Measurements from ENCODE around the gene YAF2.

The YAF2 gene

DNA sequence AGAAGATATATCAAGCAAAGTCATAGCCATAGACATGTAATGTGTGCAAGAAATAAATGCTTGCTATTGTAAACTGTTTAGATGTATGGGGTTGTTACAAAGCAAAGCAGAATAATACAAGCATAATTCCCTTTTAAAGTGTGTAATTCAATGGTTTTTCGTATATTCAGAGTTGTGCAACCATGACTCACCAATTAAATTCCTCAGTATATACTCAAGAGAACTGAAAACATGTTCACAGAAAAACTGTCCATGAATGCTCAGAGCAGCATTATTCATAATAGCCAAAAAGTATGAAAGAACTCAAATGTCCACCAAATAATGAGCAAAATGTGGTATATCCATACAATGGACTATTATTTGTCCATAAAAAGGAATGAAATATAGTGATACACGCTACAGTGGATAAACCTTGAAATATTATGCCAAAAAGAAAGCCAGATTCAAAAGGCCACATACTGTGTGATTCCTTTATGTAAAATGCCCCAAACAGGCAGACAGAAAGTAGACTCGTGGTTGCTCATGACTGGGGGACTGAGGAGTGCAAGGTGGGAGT is 102.7 kb downstream of the YAF2 start:
- Histone ChIP-seq H3K27ac (ENCODE audit: low read length) (no peak overlapping the region), H3K36me3 (ENCODE audit: insufficient read depth, low read depth, low read length) (no peaks in the 10 kb centered on the region), H3K4me1 (ENCODE audit: insufficient read depth, low read length) (no peaks in the 10 kb centered on the region), H3K9ac (ENCODE audit: low read depth, low read length) (no peak overlapping the region), H3K9me3 (ENCODE audit: insufficient read depth, low read depth, low read length) (no peaks in the 10 kb centered on the region), H3K4me3 (ENCODE audit: low read length) (no peak overlapping the region), H3K27me3 (ENCODE audit: insufficient read depth, low read length) (no peaks in the 10 kb centered on the region)

DNA sequence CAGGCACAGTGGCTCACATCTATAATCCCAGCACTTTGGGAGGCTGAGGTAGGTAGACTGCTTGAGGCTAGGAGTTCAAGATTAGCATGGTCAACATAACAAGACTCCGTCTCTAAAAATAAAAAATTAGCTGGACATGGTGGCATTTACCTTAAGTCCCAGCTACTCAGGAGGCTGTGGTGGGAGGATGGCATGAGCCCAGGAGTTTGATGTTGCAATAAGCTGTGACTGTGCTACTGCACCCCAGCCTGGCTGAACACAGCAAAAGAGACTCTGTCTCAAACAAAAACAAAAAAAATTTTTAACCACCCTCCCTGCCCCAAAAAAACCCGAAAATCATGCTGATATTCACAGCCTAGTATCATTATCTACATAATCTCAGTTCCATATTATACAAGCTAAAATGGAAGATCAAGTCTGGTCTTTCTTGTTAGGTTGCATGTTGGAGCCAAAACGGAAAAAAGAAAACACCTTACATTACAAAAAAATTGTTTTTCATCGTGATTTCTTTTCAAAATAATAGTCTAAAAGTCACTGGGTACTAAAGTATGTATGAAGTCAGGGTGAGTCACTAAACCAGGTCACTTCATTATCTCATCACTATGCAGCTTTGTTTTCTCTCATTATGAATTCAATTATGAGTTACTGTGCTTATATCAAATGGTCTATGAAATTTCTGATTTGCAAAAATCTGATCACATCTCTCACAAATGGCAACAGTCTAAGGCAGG is 107.2 kb downstream of the YAF2 start:
- no peaks in the 10 kb centered on the region for H3K36me3 ChIP-seq (ENCODE audit: insufficient read depth, low read depth, low read length)
- H3K4me3 ChIP-seq (ENCODE audit: low read length) = no peak overlapping the region
- no peaks in the 10 kb centered on the region; the same call in 1 of the 2 replicates for H3K4me1 ChIP-seq (ENCODE audit: insufficient read depth, low read length)
- H3K27ac ChIP-seq (ENCODE audit: low read length) = no peak overlapping the region
- H3K27me3 ChIP-seq (ENCODE audit: insufficient read depth, low read length) = no peaks in the 10 kb centered on the region
- H3K9me3 ChIP-seq (ENCODE audit: insufficient read depth, low read depth, low read length) = no peaks in the 10 kb centered on the region
- no peak overlapping the region for H3K9ac ChIP-seq (ENCODE audit: low read depth, low read length)

DNA sequence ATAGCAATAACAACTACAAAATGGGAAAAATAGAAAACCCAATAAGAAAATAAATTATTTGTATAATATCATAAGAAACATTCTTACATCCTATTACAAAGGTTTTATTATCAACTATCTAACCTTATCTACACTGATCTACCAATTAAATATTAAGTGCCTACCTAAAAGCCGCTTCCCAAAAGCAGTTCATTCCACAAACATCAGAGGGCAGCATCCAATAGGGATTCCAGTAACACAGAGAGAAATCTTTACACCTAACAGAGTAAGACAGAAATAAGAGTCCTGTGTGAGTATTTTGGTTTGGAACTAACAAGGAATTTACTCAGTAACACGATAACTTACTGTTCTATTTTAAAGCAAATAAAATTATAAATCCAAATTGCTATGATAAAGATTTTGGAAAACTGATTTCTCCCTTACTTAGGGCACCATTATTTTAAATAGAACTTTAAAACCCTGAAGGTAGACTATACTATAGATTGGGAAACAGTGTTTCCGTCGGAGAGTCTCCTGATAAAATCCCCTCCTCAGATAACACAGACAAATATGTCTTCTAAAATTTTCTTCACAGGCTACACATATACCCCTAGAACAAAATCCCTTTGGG is 108.3 kb downstream of the YAF2 start:
- no peaks in the 10 kb centered on the region for H3K36me3 ChIP-seq (ENCODE audit: insufficient read depth, low read depth, low read length)
- H3K9me3 ChIP-seq (ENCODE audit: insufficient read depth, low read depth, low read length) = no peaks in the 10 kb centered on the region
- H3K4me1 ChIP-seq (ENCODE audit: insufficient read depth, low read length) = peaks cover 9% of the 10 kb centered on the region
- no peaks in the 10 kb centered on the region for H3K27me3 ChIP-seq (ENCODE audit: insufficient read depth, low read length)
- no peak overlapping the region for H3K27ac ChIP-seq (ENCODE audit: low read length)
- no peak overlapping the region for H3K4me3 ChIP-seq (ENCODE audit: low read length)
- H3K9ac ChIP-seq (ENCODE audit: low read depth, low read length) = no peak overlapping the region

DNA sequence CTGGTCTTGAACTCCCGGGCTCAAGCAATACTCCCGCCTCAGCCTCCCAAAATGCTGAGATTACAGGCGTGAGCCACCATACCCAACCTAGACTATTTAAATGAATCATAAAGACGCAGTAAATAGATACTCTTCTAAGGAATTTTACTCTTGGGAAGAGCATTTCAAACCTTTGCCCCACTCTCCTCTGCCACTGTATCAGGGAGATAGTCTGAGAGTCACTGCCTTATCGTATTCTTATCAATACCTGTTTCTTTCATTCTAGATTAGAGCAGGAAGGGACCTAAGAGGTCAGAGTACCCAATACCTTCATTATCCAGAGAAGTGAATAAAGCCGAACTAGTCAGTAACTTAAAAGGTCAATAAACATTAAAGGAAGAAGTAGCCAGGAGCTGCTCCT is 109.2 kb downstream of the YAF2 start:
- no peaks in the 10 kb centered on the region for H3K36me3 ChIP-seq (ENCODE audit: insufficient read depth, low read depth, low read length)
- no peak overlapping the region for H3K27ac ChIP-seq (ENCODE audit: low read length)
- peaks cover 10% of the 10 kb centered on the region for H3K4me1 ChIP-seq (ENCODE audit: insufficient read depth, low read length)
- no peak overlapping the region for H3K9ac ChIP-seq (ENCODE audit: low read depth, low read length)
- no peaks in the 10 kb centered on the region for H3K9me3 ChIP-seq (ENCODE audit: insufficient read depth, low read depth, low read length)
- no peak overlapping the region for H3K4me3 ChIP-seq (ENCODE audit: low read length)
- H3K27me3 ChIP-seq (ENCODE audit: insufficient read depth, low read length) = no peaks in the 10 kb centered on the region

DNA sequence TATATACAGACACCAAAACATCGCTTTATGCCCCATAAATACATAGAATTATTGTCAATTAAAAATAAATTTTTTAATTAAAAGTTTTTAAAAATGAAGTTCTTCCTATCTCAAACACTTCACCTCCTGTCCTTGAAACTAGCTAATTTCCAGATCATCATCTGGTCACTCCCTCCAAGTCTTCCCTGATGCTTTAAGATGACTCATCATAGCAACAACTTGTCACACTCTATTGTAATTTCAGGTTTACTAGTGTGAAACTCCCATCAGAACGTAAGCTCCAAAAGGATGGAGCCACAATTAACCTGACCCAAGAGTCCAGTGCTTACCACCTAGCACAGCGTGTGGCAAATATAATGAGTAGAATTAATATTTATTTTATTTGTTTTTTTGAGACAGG is 109.7 kb downstream of the YAF2 start:
- Histone ChIP-seq H3K4me1 (ENCODE audit: insufficient read depth, low read length) (peaks cover 10% of the 10 kb centered on the region), H3K9me3 (ENCODE audit: insufficient read depth, low read depth, low read length) (no peaks in the 10 kb centered on the region)

DNA sequence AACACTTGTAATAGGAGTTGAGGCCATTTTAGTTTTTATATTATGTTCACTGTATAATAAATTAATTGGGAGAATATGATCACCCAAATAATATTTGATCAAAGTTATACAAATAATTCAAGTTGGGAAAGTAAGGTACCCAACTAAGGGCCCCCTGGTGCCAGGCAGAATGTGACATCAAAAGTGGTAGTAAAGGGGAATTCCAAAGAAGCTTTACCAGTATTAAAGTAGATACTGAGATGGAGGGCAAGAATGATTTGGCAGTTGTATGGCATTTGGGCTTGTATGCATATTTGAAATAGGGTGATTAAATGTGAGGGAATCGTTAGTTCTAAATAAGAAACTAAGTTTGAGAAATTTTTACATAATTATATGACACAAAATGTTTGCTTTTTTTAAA is 111.1 kb downstream of the YAF2 start:
- Histone ChIP-seq H3K27me3 (ENCODE audit: insufficient read depth, low read length) (no peaks in the 10 kb centered on the region), H3K9me3 (ENCODE audit: insufficient read depth, low read depth, low read length) (no peaks in the 10 kb centered on the region), H3K4me3 (ENCODE audit: low read length) (no peak overlapping the region), H3K27ac (ENCODE audit: low read length) (no peak overlapping the region), H3K9ac (ENCODE audit: low read depth, low read length) (no peak overlapping the region), H3K36me3 (ENCODE audit: insufficient read depth, low read depth, low read length) (no peaks in the 10 kb centered on the region), H3K4me1 (ENCODE audit: insufficient read depth, low read length) (peaks cover 10% of the 10 kb centered on the region)

More for the DNA sequence above, 109.7 kb downstream of the YAF2 start:
- no peak overlapping the region for H3K4me3 ChIP-seq (ENCODE audit: low read length)
- H3K9ac ChIP-seq (ENCODE audit: low read depth, low read length) = no peak overlapping the region
- H3K27ac ChIP-seq (ENCODE audit: low read length) = no peak overlapping the region
- H3K27me3 ChIP-seq (ENCODE audit: insufficient read depth, low read length) = no peaks in the 10 kb centered on the region
- no peaks in the 10 kb centered on the region for H3K36me3 ChIP-seq (ENCODE audit: insufficient read depth, low read depth, low read length)

DNA sequence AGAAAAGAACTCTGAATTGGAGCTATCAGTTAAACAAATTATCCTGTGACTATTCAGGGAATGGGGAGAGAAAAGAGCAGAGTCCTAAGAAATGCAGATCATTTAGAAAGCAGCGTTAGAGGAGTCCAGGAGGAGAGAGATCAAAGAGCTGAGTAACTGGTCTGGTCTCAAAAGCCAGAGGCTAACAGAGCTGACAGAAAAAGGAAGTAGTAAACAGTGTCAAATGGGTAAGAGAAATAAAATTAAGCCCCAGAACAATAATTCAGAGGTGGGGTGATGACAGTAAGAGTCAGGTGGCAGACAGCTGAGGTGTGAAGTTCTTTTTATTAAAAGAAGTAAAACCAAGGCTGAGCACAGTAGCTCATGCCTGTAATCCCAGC is 112.7 kb downstream of the YAF2 start:
- Histone ChIP-seq H3K4me3 (ENCODE audit: low read length) (no peak overlapping the region), H3K27ac (ENCODE audit: low read length) (no peak overlapping the region), H3K27me3 (ENCODE audit: insufficient read depth, low read length) (no peaks in the 10 kb centered on the region), H3K9me3 (ENCODE audit: insufficient read depth, low read depth, low read length) (no peaks in the 10 kb centered on the region), H3K36me3 (ENCODE audit: insufficient read depth, low read depth, low read length) (no peaks in the 10 kb centered on the region), H3K9ac (ENCODE audit: low read depth, low read length) (no peak overlapping the region), H3K4me1 (ENCODE audit: insufficient read depth, low read length) (peaks cover 10% of the 10 kb centered on the region)

DNA sequence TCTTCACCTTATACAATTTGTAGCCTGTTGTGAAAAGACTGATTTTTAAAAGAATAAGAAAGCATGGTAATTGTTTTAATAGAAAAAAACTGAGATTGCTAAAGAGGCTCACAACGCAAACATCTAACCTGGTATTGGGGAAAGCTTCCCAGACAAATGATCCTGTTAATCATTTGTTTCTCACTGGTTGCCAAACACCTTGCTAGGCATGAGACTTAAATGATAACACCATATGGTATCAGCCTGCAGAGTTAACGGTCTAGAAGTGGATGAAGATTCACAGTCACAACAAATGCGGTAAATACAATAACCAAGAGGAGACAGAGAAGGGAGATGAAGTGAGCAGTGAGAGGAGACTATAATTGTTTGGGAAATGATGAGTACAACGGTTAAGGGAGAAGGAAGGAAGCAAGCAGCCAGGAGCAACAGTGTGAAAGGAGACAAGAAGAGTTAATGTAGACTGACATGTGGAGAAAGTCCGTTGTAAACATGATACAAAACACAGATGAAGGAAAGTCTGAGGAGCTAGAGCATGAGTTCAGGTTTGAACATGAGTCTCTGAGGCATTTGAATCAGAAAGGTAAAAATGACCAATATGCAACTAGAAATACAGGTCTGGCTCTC is 113.2 kb downstream of the YAF2 start:
- H3K4me1 ChIP-seq (ENCODE audit: insufficient read depth, low read length) = peaks cover 10% of the 10 kb centered on the region
- H3K27me3 ChIP-seq (ENCODE audit: insufficient read depth, low read length) = no peaks in the 10 kb centered on the region
- H3K4me3 ChIP-seq (ENCODE audit: low read length) = no peak overlapping the region
- H3K9ac ChIP-seq (ENCODE audit: low read depth, low read length) = no peak overlapping the region
- no peaks in the 10 kb centered on the region for H3K9me3 ChIP-seq (ENCODE audit: insufficient read depth, low read depth, low read length)
- H3K27ac ChIP-seq (ENCODE audit: low read length) = no peak overlapping the region
- no peaks in the 10 kb centered on the region for H3K36me3 ChIP-seq (ENCODE audit: insufficient read depth, low read depth, low read length)

DNA sequence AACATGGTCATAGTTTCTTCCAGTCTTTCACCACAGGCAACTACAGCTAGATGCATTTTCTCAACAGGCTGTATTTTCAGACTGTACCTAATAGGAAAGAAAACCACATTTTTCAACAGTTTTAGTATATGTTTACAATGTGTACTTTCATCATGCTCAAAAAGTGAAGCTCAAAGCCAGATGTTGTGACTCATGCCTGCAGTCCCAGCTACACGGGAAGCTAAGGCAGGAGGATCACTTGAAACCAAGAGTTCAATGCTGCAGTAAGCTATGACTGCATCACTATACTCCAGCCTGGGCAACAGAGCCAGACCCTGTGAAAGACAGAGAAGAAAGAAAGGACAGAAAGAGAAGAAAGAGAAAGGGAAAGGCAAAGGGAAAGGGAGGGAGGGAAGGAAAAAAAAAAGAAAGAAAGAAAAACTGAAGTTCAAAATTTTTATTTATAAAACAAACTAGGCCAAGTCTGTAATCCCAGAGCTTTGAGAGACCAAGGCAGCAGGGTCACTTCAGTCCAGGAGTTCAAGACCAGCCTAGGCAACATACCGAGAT is 118.9 kb downstream of the YAF2 start:
- Histone ChIP-seq H3K4me1 (ENCODE audit: insufficient read depth, low read length) (no peaks in the 10 kb centered on the region), H3K36me3 (ENCODE audit: insufficient read depth, low read depth, low read length) (peaks cover 14% of the 10 kb centered on the region), H3K9me3 (ENCODE audit: insufficient read depth, low read depth, low read length) (no peaks in the 10 kb centered on the region), H3K9ac (ENCODE audit: low read depth, low read length) (no peak overlapping the region), H3K27me3 (ENCODE audit: insufficient read depth, low read length) (no peaks in the 10 kb centered on the region), H3K4me3 (ENCODE audit: low read length) (no peak overlapping the region), H3K27ac (ENCODE audit: low read length) (no peak overlapping the region)

DNA sequence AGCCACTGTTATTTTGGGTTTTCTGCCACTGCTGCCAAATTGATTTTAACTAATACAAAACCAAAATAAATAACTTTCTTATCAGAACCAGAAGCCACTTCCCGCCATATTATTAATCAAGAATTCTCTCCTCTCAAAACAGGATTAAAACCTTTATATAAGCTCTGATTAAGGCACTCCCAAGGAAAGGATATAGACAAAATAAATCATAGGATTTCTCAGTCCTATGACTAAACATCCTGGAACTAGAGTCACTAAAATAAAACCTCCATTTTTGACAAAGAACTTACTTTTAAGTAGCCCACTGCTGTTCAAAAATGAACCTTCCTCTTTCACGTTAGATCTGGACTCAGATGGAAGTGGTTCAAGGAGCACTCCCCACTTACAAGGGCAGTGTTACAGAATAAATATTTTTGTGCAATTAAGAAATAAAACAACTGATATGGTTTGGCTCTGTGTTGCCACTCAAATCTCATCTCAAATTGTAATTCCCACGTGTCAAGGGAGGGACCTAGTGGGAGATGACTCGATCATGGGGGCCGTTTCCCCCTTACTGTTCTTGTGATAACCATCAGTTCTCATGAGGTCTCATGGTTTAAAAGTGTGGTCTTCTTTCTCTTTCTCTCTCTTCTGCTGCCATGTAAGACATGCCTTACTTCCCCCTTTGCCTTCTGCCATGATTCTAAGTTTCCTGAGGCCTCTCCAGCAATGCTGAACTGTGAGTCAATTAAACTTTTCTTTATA is 119.7 kb downstream of the YAF2 start:
- Histone ChIP-seq H3K9me3 (ENCODE audit: insufficient read depth, low read depth, low read length) (no peaks in the 10 kb centered on the region), H3K27me3 (ENCODE audit: insufficient read depth, low read length) (no peaks in the 10 kb centered on the region), H3K9ac (ENCODE audit: low read depth, low read length) (no peak overlapping the region), H3K4me3 (ENCODE audit: low read length) (no peak overlapping the region), H3K36me3 (ENCODE audit: insufficient read depth, low read depth, low read length) (peaks cover 14% of the 10 kb centered on the region), H3K4me1 (ENCODE audit: insufficient read depth, low read length) (no peaks in the 10 kb centered on the region), H3K27ac (ENCODE audit: low read length) (no peak overlapping the region)

DNA sequence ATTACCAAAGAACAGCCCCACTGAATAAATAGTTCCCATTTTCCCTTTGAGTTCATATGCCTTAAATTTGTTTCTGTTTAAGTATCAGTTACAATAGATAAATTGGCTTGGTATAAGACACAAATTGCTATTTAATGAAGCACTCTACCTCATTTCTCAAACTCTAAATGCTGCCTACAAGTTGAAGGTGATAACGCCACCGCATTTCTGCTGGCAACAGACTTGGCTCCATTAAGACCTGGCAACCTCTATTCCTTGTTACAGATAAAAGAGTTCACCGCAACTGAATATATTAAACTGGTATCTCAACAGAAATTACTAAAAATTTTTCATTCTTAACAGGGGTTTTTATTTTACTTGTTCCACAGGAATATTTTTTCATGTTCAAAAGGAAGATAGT is 129.0 kb downstream of the YAF2 start:
- no peaks in the 10 kb centered on the region for H3K4me1 ChIP-seq (ENCODE audit: insufficient read depth, low read length)
- H3K9me3 ChIP-seq (ENCODE audit: insufficient read depth, low read depth, low read length) = peaks cover 18% of the 10 kb centered on the region
- H3K4me3 ChIP-seq (ENCODE audit: low read length) = no peak overlapping the region
- H3K27ac ChIP-seq (ENCODE audit: low read length) = no peak overlapping the region
- no peaks in the 10 kb centered on the region for H3K27me3 ChIP-seq (ENCODE audit: insufficient read depth, low read length)
- no peak overlapping the region for H3K9ac ChIP-seq (ENCODE audit: low read depth, low read length)
- H3K36me3 ChIP-seq (ENCODE audit: insufficient read depth, low read depth, low read length) = peaks cover 17% of the 10 kb centered on the region; the same call in 1 of the 2 replicates

Measured in iPS-20b (cell line).